CMK (cell line): ENCODE measurements around the gene SH3RF3.
"Not testable (repeated sequence)": the region's sequence is repeated elsewhere in the genome, so short reads cannot be mapped to it uniquely, and the experiment has no call there.

Experiments used
- DNase-seq: peaks from one replicate; pipeline ENCODE4 v3.0.0-alpha.2; 2010; ENCODE audit warnings: low read depth

The SH3RF3 gene

GRCh38 chr2:109527846-109528705, 399.1 kb downstream of the SH3RF3 start:
- DNase-seq = no peak

GRCh38 chr2:109528811-109529501, 400.0 kb downstream of the SH3RF3 start:
- DNase-seq = no peak

GRCh38 chr2:109529532-109530449, 400.8 kb downstream of the SH3RF3 start:
- no peak for DNase-seq

GRCh38 chr2:109530712-109531111, 401.7 kb downstream of the SH3RF3 start:
- no peak for DNase-seq

- DNase-seq = no peak
Observed at GRCh38 chr2:109531221-109531620, 402.2 kb downstream of the SH3RF3 start.

GRCh38 chr2:109531896-109532727, 403.1 kb downstream of the SH3RF3 start:
- DNase-seq = no peak

GRCh38 chr2:109532728-109533076, 403.7 kb downstream of the SH3RF3 start:
- no peak for DNase-seq

- no peak for DNase-seq
Observed at GRCh38 chr2:109533823-109534222, 404.8 kb downstream of the SH3RF3 start.

- no peak for DNase-seq
Observed at GRCh38 chr2:109535217-109535946, 406.4 kb downstream of the SH3RF3 start.

- DNase-seq = not testable (repeated sequence)
Observed at GRCh38 chr2:109536556-109536955, 407.6 kb downstream of the SH3RF3 start.

GRCh38 chr2:109537565-109538222, 408.7 kb downstream of the SH3RF3 start:
- DNase-seq = no peak

- DNase-seq = no peak
Observed at GRCh38 chr2:109538546-109538945, 409.5 kb downstream of the SH3RF3 start.

GRCh38 chr2:109542384-109542783, 413.4 kb downstream of the SH3RF3 start:
- no peak for DNase-seq

GRCh38 chr2:109545828-109546713, 417.1 kb downstream of the SH3RF3 start:
- peak; percentile 27 for DNase-seq

GRCh38 chr2:109547280-109547679, 418.3 kb downstream of the SH3RF3 start:
- no peak for DNase-seq

- no peak for DNase-seq
Observed at GRCh38 chr2:109549016-109549590, 420.1 kb downstream of the SH3RF3 start.
